Measurements from ENCODE around the gene FASN.

DNA sequence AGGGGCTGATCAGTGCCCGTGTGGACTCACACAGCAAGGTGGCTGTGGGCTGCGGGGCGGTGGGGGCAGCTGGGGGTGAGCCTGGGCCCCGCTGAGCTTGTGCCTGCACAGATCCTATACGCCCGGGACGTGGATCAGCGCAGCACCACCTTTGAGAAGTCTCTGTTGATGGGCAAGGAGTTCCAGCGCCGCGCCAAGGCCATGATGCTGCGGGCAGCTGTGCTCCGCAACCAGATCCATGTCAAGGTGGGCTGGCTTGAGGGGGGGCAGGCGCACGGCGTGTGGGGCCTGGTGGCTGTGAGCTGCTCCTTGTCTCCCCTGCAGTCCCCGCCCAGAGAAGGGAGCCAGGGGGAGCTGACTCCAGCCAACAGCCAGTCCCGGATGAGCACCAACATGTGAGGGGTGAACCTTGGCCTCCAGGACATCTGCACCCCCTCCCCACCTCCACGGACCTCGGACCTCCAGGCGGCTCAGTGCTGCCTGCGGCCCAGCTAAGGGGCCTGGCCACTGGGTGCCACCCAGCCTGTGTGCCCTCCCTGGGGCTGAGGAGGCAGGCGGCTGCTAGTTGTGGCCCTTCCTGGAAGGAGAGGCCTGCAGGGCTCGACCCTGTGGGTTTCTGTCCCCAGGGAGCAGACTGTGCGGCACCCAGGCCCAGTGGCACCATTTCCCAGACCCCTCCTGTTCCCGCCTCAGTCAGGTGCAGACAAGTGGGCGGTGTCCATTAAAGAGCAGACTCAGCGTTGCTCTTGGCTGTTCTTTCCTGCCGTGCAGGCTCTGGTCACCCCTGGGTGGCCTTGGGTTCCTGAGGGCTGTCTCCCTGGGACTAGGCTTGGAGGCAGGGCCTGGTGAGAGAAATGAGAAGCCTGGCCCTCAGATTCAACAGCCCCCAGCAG is 41.1 kb downstream of the FASN start:
- TF ChIP-seq, protein P1, sequence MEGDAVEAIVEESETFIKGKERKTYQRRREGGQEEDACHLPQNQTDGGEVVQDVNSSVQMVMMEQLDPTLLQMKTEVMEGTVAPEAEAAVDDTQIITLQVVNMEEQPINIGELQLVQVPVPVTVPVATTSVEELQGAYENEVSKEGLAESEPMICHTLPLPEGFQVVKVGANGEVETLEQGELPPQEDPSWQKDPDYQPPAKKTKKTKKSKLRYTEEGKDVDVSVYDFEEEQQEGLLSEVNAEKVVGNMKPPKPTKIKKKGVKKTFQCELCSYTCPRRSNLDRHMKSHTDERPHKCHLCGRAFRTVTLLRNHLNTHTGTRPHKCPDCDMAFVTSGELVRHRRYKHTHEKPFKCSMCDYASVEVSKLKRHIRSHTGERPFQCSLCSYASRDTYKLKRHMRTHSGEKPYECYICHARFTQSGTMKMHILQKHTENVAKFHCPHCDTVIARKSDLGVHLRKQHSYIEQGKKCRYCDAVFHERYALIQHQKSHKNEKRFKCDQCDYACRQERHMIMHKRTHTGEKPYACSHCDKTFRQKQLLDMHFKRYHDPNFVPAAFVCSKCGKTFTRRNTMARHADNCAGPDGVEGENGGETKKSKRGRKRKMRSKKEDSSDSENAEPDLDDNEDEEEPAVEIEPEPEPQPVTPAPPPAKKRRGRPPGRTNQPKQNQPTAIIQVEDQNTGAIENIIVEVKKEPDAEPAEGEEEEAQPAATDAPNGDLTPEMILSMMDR (conservative IDR thresholded peaks at IDR 0.05; ENCODE audit: low read length), result no peak
- no peak for TF ChIP-seq EZH2phosphoT487 (IDR thresholded peaks at IDR 0.05; ENCODE audit: borderline replicate concordance)
